NOMO-1 treated with dmso at 0.1 percent for 144 hours (cell line): ENCODE measurements around the gene TLR4.

ENCODE experiments used
- DNase-seq: peaks from one replicate; lab custom pipeline; 2025; ENCODE audit not compliant: unreplicated experiment; lab: John Stamatoyannopoulos, UW

The TLR4 gene

GRCh38 chr9:117704024-117704575 is at the start of gene TLR4:
Gene TLR4, plus strand, starts transcription at chr9:117704403. Its CDS starts 70 bp downstream, at chr9:117704473.
- peak; percentile 96 for DNase-seq

DNA sequence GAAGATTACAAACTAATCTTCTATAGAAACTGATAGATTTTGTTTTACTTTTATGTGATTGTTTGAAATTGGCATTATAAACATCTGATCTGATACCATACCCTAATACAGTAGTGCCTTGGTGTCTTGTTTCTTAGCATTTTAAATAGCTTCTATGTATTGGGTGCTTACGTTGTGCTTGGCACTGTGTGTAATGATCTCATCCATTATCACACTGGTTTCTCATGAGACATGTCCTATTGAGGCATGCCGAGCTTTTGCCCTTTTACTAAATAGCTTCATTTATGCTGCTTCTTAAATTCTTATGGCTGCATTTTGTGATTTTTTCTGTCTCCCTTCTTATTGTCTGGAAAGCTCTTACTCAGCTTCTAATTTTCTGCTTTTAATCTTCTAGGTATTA is 48.2 kb upstream of the TLR4 start:
- no peak for DNase-seq

GRCh38 chr9:117662651-117663050 is 41.6 kb upstream of the TLR4 start:
- DNase-seq = no peak

- no peak for DNase-seq
Measured at GRCh38 chr9:117664419-117664818, 39.8 kb upstream of the TLR4 start.

GRCh38 chr9:117665601-117666385 is 38.4 kb upstream of the TLR4 start:
- DNase-seq = no peak

DNA sequence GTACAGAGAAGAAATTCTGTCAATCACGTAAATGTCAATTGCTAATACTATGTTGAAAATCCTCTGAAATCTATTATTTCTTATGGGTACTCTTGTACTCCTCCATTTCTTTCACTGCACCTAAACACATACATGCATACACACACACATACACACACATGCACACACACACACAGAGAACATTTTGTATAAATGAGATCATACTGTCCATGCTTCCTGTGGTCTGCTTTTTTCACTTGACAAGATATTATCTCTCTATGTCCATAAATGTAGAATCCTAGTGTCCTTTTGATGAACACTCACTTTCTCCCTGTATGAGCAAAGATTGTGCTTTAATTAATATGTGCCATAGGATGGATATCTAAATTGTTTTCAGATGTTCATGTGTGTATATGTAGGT is 32.7 kb upstream of the TLR4 start:
- no peak for DNase-seq

GRCh38 chr9:117672369-117672768 is 31.8 kb upstream of the TLR4 start:
- DNase-seq = no peak

DNA sequence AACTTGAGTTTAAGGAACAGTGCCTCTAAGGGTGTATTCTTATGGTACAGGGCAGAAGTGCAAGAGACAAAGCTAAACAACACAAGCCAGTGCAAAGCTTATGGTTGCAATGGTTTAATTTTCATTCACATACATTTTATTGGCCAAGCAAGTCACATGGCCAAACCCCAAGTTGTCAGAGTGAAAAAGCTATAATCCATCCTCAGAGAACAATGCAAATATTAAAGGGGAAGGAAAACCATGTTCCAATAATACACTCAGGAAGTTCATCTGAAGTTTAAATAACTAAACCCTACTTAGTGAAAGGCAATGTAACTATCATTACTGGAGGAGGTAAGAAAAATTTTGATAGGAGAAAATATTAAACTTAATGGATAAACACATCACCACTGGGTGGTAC is 26.6 kb upstream of the TLR4 start:
- DNase-seq = peak; percentile 5

DNA sequence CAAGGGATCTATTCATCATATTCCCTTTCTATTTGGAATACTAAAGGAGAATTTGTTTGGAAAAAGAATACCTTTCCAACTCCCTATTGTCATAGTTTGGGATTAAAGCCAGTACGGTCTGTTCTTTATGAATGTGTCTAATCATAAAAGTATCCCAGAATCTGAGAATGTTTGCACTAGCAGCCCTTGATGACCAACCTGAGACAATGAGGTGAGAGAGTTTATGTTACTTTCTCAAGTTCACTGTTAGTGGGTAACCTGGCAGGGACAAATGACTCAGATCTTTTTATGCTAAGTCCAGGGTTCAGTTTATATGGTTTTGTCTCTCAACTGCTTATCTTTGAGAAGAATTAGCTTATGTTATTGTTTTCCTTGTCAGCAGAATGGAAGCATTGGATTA is 25.3 kb upstream of the TLR4 start:
- DNase-seq = no peak

DNA sequence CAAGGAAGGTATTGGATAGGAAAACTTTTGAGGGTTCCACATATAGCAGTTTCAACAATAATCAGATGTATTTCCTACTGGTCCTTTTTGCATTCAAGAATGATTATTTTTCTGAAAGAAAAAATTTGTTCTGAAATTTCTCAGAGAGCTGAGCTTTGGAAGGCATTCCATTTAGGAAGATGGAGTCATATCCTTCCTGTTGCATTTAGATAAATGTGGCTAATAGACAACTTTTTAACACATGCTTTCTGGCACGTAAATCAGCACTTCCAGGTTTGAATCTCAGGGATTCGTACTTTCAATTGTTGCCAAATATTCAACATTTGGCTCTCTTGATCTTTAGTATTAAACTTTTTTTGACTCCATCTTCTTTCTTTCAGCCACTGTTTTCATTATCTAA is 24.8 kb upstream of the TLR4 start:
- no peak for DNase-seq

- DNase-seq = peak; percentile 14
Measured at GRCh38 chr9:117681888-117682287, 22.3 kb upstream of the TLR4 start.

GRCh38 chr9:117682955-117683710 is 21.1 kb upstream of the TLR4 start:
- DNase-seq = no peak

- no peak for DNase-seq
Measured at GRCh38 chr9:117687532-117687931, 16.7 kb upstream of the TLR4 start.

DNA sequence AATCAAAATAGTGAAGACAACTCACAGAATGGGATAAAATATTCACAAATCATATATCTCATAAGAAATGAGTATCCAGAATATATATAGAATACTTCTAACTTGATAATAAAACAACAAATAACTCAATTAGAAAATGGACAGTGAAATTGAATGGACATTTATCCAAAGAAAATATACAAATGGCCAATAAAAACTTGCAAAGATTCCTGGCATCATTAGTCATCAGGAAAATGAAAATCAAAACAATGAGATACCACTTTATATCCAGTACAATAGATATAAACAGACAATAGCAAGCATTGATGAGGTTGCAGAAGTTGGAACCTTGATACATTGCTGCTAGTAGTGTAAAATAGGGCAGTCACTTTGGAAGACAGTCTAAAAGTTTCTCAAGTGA is 12.8 kb upstream of the TLR4 start:
- no peak for DNase-seq

- DNase-seq = peak; percentile 70
Measured at GRCh38 chr9:117696154-117696553, 8.0 kb upstream of the TLR4 start.

GRCh38 chr9:117697046-117697445 is 7.2 kb upstream of the TLR4 start:
- no peak for DNase-seq

DNA sequence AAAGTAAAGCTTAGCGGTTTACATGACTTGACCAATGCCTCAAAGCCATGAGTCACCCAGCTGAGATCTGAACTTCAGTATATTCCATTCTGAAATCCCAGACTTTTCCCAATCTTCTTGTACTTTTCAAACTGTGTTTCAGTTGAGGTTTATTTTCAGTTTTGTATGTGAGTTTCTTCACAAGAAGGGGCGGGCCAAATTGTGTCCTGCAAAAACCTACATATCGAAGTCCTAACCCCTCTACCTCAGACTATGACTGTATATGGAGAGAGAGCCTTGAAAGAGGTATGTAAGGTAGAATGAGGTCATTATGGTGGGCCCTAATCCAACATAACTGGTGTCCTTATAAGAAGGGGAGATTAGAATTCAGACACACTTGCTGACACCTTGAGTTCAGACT is 666 bp upstream of the TLR4 start:
- no peak for DNase-seq

GRCh38 chr9:117704597-117704996 is 394 bp downstream of the TLR4 start:
- DNase-seq = no peak

DNA sequence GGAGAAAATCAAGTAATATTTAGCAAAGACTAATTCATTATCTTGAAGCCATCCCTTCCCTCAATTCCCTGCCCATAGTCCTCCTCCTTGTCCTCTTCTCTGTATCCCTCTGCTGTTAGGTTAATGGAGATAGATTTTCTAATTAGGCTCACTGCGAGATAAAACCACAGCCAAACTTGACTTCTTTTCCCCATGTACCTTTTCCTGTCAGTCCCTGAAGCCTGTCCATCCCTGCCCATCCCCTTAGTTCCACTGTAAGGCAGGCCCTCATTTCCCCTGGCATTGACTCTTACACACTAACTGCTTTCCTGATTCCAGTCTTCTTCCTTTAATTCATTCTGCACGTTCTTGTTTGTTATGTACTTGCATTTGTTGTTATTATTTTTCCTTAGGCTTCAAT is 1.2 kb downstream of the TLR4 start:
- DNase-seq = no peak

DNA sequence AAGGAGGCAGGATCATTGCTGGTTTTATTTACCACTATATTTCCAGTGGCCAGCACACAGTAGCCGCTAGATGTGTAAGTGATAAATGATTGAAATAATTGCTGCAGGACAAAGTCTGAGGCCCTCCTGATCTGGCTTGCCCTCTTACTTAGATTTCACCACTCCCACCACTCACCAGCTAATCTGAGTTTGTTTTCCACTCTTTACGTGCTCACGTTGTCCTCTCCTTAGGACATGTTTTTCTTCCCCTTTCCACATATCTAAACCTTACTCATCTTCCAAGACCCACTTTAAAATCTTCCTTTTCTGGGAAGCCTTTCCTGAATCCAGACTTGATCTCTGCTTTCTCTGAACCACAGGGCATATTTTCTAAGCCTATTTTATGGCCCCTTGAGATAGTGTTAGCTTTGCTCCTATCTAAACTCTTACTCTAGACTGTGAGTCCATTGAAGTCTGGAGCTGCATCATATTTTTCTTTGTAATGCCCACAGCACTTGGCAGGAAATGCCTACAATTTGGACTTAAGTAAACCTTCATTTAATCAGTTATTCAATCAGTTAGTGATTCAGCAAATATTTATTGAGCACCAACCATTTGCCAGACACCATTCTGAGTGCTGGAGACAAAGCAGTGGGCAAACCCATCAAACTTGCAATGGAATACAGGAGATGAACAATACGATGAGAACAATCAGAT is 2.4 kb downstream of the TLR4 start:
- no peak for DNase-seq

DNA sequence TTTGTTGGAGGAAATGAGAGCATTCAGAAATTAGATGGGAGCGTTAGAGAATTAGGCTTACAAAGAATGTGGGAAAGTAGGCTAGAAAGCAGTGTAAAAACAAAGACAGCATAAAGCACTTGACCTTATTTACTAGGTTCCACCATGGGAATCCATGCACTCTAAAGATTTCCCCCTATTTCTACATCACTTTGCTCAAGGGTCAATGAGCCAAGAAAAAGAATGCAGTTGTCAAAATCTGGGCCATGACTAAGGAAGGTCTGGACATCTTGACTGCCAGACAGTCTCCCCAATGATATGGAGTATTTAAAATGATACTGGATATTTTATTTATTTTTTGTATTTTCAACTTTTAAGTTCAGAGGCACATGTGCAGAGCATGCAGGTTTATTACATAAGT is 3.4 kb downstream of the TLR4 start:
- no peak for DNase-seq

DNA sequence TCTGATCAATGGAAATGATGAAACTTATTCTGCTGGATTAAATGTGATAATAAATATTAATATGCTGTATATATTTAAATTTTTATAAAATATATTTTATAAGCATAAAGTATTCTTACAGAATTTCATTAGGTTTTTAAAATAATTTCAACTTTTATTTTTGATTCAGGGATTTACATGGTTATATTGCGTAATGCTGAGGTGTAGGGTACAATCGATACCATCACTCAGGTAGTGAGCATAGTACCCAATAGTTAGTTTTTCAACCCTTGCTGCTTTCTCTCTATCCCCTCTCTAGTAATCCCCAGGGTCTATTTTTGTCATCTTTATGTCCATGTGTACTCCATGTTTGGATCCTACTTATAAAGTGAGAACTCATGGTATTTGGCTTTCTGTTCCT is 5.7 kb downstream of the TLR4 start:
- no peak for DNase-seq
